ENCODE data around the gene CD70.
"Not testable (repeated sequence)": the region's sequence is repeated elsewhere in the genome, so short reads cannot be mapped to it uniquely, and the experiment has no call there.

CD70 gene

DNA sequence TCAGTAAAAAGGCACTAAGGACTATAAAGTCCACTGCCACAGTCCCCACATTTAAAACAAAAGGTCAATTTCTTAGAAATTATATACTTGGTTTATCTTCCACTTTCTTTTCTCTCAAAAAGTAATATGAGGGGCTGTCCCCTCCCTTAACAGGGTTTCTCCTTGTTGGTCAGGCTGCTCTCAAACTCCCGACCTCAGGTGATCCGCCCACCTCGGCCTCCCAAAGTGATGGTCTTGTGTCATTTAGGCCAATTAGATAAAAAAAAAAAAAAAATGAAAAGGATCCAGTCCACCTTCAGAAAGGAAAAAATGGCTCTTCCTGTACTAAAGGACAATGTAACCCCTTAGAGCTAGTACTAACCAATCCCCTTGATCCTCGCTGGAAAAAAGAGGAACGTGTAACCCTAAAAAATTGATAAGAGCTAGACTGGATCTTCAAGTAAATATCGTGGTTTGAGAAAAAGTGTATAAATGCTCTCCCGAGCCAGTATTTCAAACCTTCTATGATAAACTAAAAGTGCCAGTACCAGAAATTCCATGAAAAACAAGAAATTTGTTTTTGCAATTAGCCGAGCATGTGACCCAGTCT lies 9.0 kb upstream of the CD70 start:
- Histone ChIP-seq H3K36me3 (ENCODE audit: control insufficient read depth, insufficient read depth, low read length) (no peaks in the 10 kb centered on the region), H3K27me3 (replicated peaks; ENCODE audit: control insufficient read depth, insufficient read depth, low read length) (no peaks in the 10 kb centered on the region), H3K4me3 (replicated peaks; ENCODE audit: low read depth, low read length) (peak overlapping the region; percentile 62)
- no peak for DNase-seq (ENCODE audit: extremely low read depth, insufficient read length)
- TF ChIP-seq, protein P1, sequence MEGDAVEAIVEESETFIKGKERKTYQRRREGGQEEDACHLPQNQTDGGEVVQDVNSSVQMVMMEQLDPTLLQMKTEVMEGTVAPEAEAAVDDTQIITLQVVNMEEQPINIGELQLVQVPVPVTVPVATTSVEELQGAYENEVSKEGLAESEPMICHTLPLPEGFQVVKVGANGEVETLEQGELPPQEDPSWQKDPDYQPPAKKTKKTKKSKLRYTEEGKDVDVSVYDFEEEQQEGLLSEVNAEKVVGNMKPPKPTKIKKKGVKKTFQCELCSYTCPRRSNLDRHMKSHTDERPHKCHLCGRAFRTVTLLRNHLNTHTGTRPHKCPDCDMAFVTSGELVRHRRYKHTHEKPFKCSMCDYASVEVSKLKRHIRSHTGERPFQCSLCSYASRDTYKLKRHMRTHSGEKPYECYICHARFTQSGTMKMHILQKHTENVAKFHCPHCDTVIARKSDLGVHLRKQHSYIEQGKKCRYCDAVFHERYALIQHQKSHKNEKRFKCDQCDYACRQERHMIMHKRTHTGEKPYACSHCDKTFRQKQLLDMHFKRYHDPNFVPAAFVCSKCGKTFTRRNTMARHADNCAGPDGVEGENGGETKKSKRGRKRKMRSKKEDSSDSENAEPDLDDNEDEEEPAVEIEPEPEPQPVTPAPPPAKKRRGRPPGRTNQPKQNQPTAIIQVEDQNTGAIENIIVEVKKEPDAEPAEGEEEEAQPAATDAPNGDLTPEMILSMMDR (IDR thresholded peaks at IDR 0.05; ENCODE audit: insufficient read depth, low read length, poor library complexity, severe bottlenecking) = no peak

GRCh38 chr19:6598254-6598892 lies 7.4 kb upstream of the CD70 start:
- peak overlapping the region; percentile 46 for H3K4me3 ChIP-seq (replicated peaks; ENCODE audit: low read depth, low read length)
- DNase-seq (ENCODE audit: extremely low read depth, insufficient read length); H3K36me3 ChIP-seq (ENCODE audit: control insufficient read depth, insufficient read depth, low read length); H3K27me3 ChIP-seq (replicated peaks; ENCODE audit: control insufficient read depth, insufficient read depth, low read length): not testable (repeated sequence)

DNA sequence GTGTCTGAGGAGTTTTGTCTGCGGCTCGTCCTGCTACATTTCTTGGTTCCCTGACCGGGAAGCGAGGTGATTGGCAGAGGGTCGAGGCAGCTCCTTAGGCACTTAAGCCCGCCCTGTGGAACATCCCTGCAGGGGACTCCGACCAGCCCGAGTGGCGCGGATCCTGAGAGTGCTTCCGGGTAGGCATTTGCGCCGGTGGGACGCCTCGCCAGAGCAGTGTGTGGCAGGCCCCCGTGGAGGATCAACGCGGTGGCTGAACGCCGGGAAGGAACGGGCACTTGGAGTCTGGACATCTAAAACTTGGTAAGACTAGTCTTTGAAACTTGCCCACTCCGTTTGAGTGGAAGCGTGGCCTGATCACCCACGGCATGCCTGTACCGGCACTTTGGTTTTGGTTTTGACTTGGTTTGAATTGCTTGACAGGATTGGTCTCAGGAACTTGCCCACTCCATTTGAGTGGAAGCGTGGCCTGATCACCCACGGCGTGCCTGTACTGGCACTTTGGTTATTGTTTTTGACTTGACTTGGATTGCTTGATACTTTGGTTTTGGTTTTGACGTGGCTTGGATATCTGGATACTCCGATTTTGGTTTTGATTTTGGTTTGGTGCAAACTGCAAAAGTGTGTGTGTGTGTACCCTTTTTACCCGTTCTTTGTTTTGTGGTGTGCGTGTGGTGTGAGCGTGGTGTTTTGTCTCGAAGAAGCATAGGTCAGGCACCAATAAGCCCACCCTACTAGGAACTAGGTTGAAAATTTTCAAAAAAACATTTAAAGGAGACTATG lies 6.7 kb upstream of the CD70 start:
- not testable (repeated sequence) for DNase-seq (ENCODE audit: extremely low read depth, insufficient read length); H3K36me3 ChIP-seq (ENCODE audit: control insufficient read depth, insufficient read depth, low read length); H3K4me3 ChIP-seq (replicated peaks; ENCODE audit: low read depth, low read length); H3K27me3 ChIP-seq (replicated peaks; ENCODE audit: control insufficient read depth, insufficient read depth, low read length)

- Histone ChIP-seq H3K4me3 (replicated peaks; ENCODE audit: low read depth, low read length) (no peak overlapping the region), H3K27me3 (replicated peaks; ENCODE audit: control insufficient read depth, insufficient read depth, low read length) (no peaks in the 10 kb centered on the region), H3K36me3 (ENCODE audit: control insufficient read depth, insufficient read depth, low read length) (no peaks in the 10 kb centered on the region)
- TF ChIP-seq, protein P1 (IDR thresholded peaks at IDR 0.05; ENCODE audit: insufficient read depth, low read length, poor library complexity, severe bottlenecking) = no peak
- no peak for DNase-seq (ENCODE audit: extremely low read depth, insufficient read length)
Measured at GRCh38 chr19:6596621-6597020, 5.7 kb upstream of the CD70 start.

GRCh38 chr19:6593651-6594416 lies 2.9 kb upstream of the CD70 start:
- Histone ChIP-seq H3K36me3 (ENCODE audit: control insufficient read depth, insufficient read depth, low read length) (peaks cover 3% of the 10 kb centered on the region), H3K27me3 (replicated peaks; ENCODE audit: control insufficient read depth, insufficient read depth, low read length) (no peaks in the 10 kb centered on the region), H3K4me3 (replicated peaks; ENCODE audit: low read depth, low read length) (no peak overlapping the region)
- no peak for DNase-seq (ENCODE audit: extremely low read depth, insufficient read length)
- TF ChIP-seq, protein P1 (IDR thresholded peaks at IDR 0.05; ENCODE audit: insufficient read depth, low read length, poor library complexity, severe bottlenecking) = no peak

- peak; percentile 64 for DNase-seq (ENCODE audit: extremely low read depth, insufficient read length)
- Histone ChIP-seq H3K36me3 (ENCODE audit: control insufficient read depth, insufficient read depth, low read length) (peaks cover 15% of the 10 kb centered on the region), H3K4me3 (replicated peaks; ENCODE audit: low read depth, low read length) (peak overlapping the region; percentile 88), H3K27me3 (replicated peaks; ENCODE audit: control insufficient read depth, insufficient read depth, low read length) (no peaks in the 10 kb centered on the region)
- TF ChIP-seq, protein P1 (IDR thresholded peaks at IDR 0.05; ENCODE audit: insufficient read depth, low read length, poor library complexity, severe bottlenecking) = no peak
Measured at GRCh38 chr19:6590258-6590826, 608 bp downstream of the CD70 start.

Measured in GM06990 (cell line).